Measurements from ENCODE around the gene PLA2G4B. TPM values are rescaled to one million over a fixed set of nuclear protein-coding genes. Genes with fewer than 3 reads are reported as not detected.

Gene PLA2G4B
- total RNA-seq, 1 experiment from 2014 or later: 7.8 TPM

DNA sequence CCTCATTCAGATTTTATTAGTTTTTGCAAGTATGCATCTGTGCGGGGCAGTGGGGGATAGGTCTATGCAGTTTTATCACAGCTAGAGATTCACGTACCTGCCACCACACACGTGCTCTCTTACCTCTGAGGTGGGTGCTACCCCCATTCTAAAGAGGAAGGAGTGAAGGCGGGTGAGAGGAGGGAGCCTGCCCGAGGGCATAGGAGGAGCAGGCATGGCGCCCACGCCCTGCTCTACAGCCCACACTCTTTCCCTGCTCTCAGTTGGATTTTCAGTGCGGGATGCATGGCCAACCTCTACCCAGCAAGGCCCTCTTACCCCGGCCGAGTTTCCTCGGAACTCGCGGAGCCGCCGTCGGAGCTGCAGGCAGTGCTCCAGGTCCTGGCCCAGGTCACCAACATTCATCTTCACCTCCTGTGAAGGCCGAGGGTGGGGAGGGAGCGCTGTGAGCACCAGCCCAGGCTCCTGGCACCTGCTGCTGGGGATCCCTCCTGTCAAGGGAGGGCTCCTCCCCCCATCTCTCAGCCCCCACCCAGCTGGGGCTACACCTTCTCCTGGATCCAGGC lies 26.9 kb downstream of the PLA2G4B start:
- no peak overlapping the region for H2AFZ ChIP-seq
- H3K27ac ChIP-seq: no peak overlapping the region
- POLR2A ChIA-PET (ENCODE audit: unreplicated experiment): no interaction called here
- H3K9me2 ChIP-seq (ENCODE audit: insufficient read depth): no peaks in the 10 kb centered on the region
- BruUV-seq (replicated peaks): no TSS peak
- no peaks in the 10 kb centered on the region for H3K9me3 ChIP-seq (ENCODE audit: insufficient read depth, low read depth)
- DNase-seq: no peak
- intact Hi-C loops (cut with micrococcal nuclease; ENCODE audit: unreplicated experiment): no loop called here
- no peaks in the 10 kb centered on the region for H3K27me3 ChIP-seq (ENCODE audit: insufficient read depth, low read depth)
- no peaks in the 10 kb centered on the region for H3K79me2 ChIP-seq (ENCODE audit: low read depth)
- H3K36me3 ChIP-seq (ENCODE audit: low read depth): no peaks in the 10 kb centered on the region
- H3F3A ChIP-seq (ENCODE audit: insufficient read depth, low read depth): no peaks in the 10 kb centered on the region
- H3K4me2 ChIP-seq: no peak overlapping the region
- no peak overlapping the region for H3K4me3 ChIP-seq
- H4K20me1 ChIP-seq (ENCODE audit: insufficient read depth): no peaks in the 10 kb centered on the region
- H3K4me1 ChIP-seq (replicated peaks; ENCODE audit: insufficient read depth): no peaks in the 10 kb centered on the region
- TF ChIP-seq EZH2 (IDR thresholded peaks at IDR 0.05; ENCODE audit: low read depth): no peak
- TF ChIP-seq, protein P1, sequence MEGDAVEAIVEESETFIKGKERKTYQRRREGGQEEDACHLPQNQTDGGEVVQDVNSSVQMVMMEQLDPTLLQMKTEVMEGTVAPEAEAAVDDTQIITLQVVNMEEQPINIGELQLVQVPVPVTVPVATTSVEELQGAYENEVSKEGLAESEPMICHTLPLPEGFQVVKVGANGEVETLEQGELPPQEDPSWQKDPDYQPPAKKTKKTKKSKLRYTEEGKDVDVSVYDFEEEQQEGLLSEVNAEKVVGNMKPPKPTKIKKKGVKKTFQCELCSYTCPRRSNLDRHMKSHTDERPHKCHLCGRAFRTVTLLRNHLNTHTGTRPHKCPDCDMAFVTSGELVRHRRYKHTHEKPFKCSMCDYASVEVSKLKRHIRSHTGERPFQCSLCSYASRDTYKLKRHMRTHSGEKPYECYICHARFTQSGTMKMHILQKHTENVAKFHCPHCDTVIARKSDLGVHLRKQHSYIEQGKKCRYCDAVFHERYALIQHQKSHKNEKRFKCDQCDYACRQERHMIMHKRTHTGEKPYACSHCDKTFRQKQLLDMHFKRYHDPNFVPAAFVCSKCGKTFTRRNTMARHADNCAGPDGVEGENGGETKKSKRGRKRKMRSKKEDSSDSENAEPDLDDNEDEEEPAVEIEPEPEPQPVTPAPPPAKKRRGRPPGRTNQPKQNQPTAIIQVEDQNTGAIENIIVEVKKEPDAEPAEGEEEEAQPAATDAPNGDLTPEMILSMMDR (conservative IDR thresholded peaks at IDR 0.05): no peak
- CTCF ChIA-PET: no interaction called here

DNA sequence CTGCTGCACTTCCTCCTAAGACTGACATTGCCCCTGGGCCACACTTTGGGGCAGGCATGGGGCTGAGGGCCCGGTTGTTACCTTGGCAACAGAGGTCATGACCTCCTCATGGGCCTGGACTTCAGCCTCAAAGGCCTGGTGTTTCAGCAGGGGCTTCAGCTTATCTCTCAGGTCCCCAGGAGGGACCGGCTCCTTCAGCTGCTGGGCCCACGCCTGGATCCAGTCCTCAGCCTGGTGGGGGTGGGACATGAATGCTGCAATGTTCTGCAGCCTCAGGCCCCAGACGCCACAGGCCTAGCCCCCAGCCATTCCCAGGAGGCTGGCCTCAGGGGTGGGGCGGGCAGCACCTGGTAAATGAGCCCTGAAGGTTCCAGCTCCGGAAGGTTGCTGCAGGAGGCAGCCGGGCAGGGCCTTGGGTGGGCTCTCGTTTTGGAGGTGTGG lies 27.6 kb downstream of the PLA2G4B start:
- ChIA-PET CTCF (no interaction called here), POLR2A (ENCODE audit: unreplicated experiment) (no interaction called here)
- Histone ChIP-seq H3K27me3 (ENCODE audit: insufficient read depth, low read depth) (no peaks in the 10 kb centered on the region), H3K9me2 (ENCODE audit: insufficient read depth) (no peaks in the 10 kb centered on the region), H2AFZ (no peak overlapping the region), H3K36me3 (ENCODE audit: low read depth) (no peaks in the 10 kb centered on the region), H3K4me3 (no peak overlapping the region), H4K20me1 (ENCODE audit: insufficient read depth) (no peaks in the 10 kb centered on the region), H3K27ac (no peak overlapping the region), H3F3A (ENCODE audit: insufficient read depth, low read depth) (no peaks in the 10 kb centered on the region), H3K79me2 (ENCODE audit: low read depth) (no peaks in the 10 kb centered on the region), H3K4me1 (replicated peaks; ENCODE audit: insufficient read depth) (no peaks in the 10 kb centered on the region), H3K9me3 (ENCODE audit: insufficient read depth, low read depth) (no peaks in the 10 kb centered on the region), H3K4me2 (no peak overlapping the region)
- intact Hi-C loops (cut with micrococcal nuclease; ENCODE audit: unreplicated experiment): no loop called here
- BruUV-seq (replicated peaks): no TSS peak
- TF ChIP-seq, protein P1 (conservative IDR thresholded peaks at IDR 0.05): no peak
- TF ChIP-seq EZH2 (IDR thresholded peaks at IDR 0.05; ENCODE audit: low read depth): no peak
- no peak for DNase-seq

DNA sequence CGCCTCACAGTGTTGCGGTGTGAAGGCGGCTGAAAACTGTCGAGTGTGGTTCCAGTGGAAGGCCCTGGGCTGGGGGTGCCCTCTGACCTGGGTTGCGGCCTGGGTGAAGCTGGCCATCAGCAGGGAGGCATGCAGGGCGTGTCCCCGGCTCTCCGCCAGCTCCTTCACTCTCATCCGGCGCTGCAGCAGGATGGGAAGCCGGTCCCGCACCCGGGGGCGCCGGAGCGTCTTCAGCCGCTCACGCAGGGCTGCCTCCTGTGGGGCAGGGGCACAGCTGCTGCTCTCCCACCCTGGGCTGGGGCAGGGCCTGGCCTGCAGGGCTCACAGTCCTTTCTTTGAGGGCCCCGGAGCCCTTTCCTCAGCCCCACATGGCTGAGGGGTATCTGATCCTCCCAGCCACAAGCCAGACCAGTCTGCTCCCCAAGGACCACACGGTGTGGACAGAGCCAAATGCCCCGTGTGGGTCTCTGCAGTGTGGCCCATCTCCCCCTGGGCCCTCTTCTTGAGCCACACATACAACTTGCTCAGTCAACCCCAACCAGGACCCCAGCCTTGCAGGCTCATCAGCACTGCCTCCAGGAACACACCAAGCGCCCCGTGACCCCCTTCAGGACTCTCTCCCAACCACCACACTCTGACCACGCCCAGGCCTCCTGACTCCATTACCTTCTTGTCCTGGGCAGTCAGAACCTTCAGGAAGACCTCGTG lies 28.4 kb downstream of the PLA2G4B start:
- CTCF ChIA-PET: no interaction called here
- no TSS peak for BruUV-seq (replicated peaks)
- Histone ChIP-seq H4K20me1 (ENCODE audit: insufficient read depth) (no peaks in the 10 kb centered on the region), H3K9me2 (ENCODE audit: insufficient read depth) (no peaks in the 10 kb centered on the region), H3K36me3 (ENCODE audit: low read depth) (no peaks in the 10 kb centered on the region), H3F3A (ENCODE audit: insufficient read depth, low read depth) (no peaks in the 10 kb centered on the region), H3K27ac (no peak overlapping the region), H3K4me1 (replicated peaks; ENCODE audit: insufficient read depth) (no peaks in the 10 kb centered on the region), H2AFZ (no peak overlapping the region), H3K4me2 (no peak overlapping the region), H3K79me2 (ENCODE audit: low read depth) (no peaks in the 10 kb centered on the region), H3K4me3 (no peak overlapping the region), H3K27me3 (ENCODE audit: insufficient read depth, low read depth) (no peaks in the 10 kb centered on the region), H3K9me3 (ENCODE audit: insufficient read depth, low read depth) (no peaks in the 10 kb centered on the region)
- TF ChIP-seq, protein P1 (conservative IDR thresholded peaks at IDR 0.05): no peak
- TF ChIP-seq EZH2 (IDR thresholded peaks at IDR 0.05; ENCODE audit: low read depth): no peak
- DNase-seq: no peak
- intact Hi-C loops (cut with micrococcal nuclease; ENCODE audit: unreplicated experiment): no loop called here
- POLR2A ChIA-PET (ENCODE audit: unreplicated experiment): no interaction called here

Data from PC-9 (cell line).